ENCODE data around the gene KRT79.

DNA sequence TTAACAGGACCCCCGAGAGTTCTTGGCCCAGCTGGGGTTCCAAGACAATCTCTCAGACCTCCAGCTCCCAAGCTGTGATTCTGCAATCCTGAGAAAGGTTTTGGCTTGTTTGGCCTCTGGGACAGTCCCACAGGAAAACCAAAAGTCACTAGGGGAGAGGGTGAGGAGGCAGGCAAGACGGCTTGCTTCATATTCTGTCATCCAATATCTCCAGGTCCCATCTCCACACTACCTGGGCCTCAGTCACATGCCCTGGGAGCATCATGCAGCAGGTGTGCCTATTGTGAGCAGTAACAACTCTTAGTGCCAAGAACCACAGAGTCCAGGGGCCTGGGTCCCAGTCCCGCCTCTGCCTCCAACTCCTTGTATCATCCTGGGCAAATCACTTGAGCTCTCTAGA lies 1.7 kb downstream of the KRT79 start:
- TF ChIP-seq ZFP30 (CRISPR knock-in tag; IDR thresholded peaks at IDR 0.05) (no peak), ARNTL (CRISPR knock-in tag; IDR thresholded peaks at IDR 0.05; ENCODE audit: borderline replicate concordance, low read depth) (no peak), ISL1 (CRISPR knock-in tag; IDR thresholded peaks at IDR 0.05) (no peak), RARB (CRISPR knock-in tag; IDR thresholded peaks at IDR 0.05) (no peak), OSR1 (CRISPR knock-in tag; IDR thresholded peaks at IDR 0.05) (no peak), ZNF70 (CRISPR knock-in tag; IDR thresholded peaks at IDR 0.05) (no peak)
- TF ChIP-seq, protein P1, sequence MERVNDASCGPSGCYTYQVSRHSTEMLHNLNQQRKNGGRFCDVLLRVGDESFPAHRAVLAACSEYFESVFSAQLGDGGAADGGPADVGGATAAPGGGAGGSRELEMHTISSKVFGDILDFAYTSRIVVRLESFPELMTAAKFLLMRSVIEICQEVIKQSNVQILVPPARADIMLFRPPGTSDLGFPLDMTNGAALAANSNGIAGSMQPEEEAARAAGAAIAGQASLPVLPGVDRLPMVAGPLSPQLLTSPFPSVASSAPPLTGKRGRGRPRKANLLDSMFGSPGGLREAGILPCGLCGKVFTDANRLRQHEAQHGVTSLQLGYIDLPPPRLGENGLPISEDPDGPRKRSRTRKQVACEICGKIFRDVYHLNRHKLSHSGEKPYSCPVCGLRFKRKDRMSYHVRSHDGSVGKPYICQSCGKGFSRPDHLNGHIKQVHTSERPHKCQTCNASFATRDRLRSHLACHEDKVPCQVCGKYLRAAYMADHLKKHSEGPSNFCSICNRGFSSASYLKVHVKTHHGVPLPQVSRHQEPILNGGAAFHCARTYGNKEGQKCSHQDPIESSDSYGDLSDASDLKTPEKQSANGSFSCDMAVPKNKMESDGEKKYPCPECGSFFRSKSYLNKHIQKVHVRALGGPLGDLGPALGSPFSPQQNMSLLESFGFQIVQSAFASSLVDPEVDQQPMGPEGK (CRISPR knock-in tag; IDR thresholded peaks at IDR 0.05; ENCODE audit: borderline replicate concordance) = no peak
- TF ChIP-seq, protein P2, sequence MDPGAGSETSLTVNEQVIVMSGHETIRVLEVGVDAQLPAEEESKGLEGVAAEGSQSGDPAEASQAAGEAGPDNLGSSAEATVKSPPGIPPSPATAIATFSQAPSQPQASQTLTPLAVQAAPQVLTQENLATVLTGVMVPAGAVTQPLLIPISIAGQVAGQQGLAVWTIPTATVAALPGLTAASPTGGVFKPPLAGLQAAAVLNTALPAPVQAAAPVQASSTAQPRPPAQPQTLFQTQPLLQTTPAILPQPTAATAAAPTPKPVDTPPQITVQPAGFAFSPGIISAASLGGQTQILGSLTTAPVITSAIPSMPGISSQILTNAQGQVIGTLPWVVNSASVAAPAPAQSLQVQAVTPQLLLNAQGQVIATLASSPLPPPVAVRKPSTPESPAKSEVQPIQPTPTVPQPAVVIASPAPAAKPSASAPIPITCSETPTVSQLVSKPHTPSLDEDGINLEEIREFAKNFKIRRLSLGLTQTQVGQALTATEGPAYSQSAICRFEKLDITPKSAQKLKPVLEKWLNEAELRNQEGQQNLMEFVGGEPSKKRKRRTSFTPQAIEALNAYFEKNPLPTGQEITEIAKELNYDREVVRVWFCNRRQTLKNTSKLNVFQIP (CRISPR knock-in tag; IDR thresholded peaks at IDR 0.05; ENCODE audit: borderline replicate concordance, low read depth) = no peak

Data from SK-N-SH treated with all-trans-retinoic acid at 6 μM for 48 hours (cell line).